Activated naive CD4-positive, alpha-beta T cell treated with anti-CD3 and anti-CD28 coated beads for 36 hours (primary cell): ENCODE results near the gene SERPINF2. TPM values are rescaled to one million over a fixed set of nuclear protein-coding genes. Genes with fewer than 3 reads are reported as not detected.
"Not testable (repeated sequence)": the region's sequence is repeated elsewhere in the genome, so short reads cannot be mapped to it uniquely, and the experiment has no call there.

Experiments used
- CTCF ChIA-PET: fragments of 350-600 bp; sonication (Branson Sonifier 250); formaldehyde crosslinking; loops from one replicate; lab custom pipeline; 2021; ENCODE audit warnings: antibody characterized with exemption; lab: Charles Lee
- DNase-seq: peaks from one replicate; pipeline ENCODE4 v3.0.0-alpha.2; 2020
- H3K27ac Mint-ChIP-seq: one replicate; pipeline ENCODE4 v1.8.0; 2021; ENCODE audit warnings: mild to moderate bottlenecking, mixed read lengths
- H3K27me3 Mint-ChIP-seq: one replicate; pipeline ENCODE4 v1.8.0; 2021; ENCODE audit warnings: low read depth, mixed read lengths
- H3K36me3 Mint-ChIP-seq: one replicate; pipeline ENCODE4 v1.8.0; 2021; ENCODE audit warnings: low read depth, mixed read lengths
- H3K4me1 Mint-ChIP-seq: one replicate; pipeline ENCODE4 v1.8.0; 2021; ENCODE audit warnings: low read depth, mixed read lengths
- H3K4me3 Mint-ChIP-seq: one replicate; pipeline ENCODE4 v1.8.0; 2021; ENCODE audit warnings: mild to moderate bottlenecking, moderate library complexity, mixed read lengths
- H3K9me3 Mint-ChIP-seq: one replicate; pipeline ENCODE4 v1.8.0; 2021; ENCODE audit warnings: mixed read lengths
- intact Hi-C: fragments of 100-400 bp; cut with micrococcal nuclease; formaldehyde crosslinking; loops from one replicate; pipeline ENCODE4 v1.15.1; 2023
- total RNA-seq, 2 experiments: library from RNA; stranded (reverse); gene quantifications; one replicate each; pipeline ENCODE4 v1.2.3, GENCODE V29; 2021

The SERPINF2 gene
- total RNA-seq, 2 experiments from 2014 or later: not detected

DNA sequence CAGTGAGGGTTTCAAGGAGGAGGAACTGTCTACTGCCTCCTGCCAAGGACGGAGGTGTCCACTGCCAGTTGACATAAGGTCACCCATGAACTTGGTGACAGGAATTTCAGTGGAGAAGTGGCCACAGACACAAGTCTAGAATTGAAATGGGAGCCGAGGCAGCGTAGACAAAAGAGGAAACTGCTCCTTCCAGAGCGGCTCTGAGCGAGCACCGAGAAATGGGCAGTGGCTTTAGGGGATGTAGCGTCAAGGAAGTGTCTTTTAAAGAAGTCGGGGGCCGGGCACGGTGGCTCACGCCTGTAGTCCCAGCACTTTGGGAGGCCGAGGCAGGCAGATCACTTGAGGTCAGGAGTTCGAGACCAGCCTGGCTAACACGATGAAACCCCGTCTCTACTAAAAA lies 16.1 kb downstream of the SERPINF2 start:
- H3K27ac Mint-ChIP-seq: no peak overlapping the region
- DNase-seq: no peak
- no peaks in the 10 kb centered on the region for H3K9me3 Mint-ChIP-seq
- H3K27me3 Mint-ChIP-seq: no peaks in the 10 kb centered on the region
- no peak overlapping the region for H3K4me3 Mint-ChIP-seq
- H3K36me3 Mint-ChIP-seq: no peaks in the 10 kb centered on the region
- intact Hi-C loops: no loop called here
- peaks cover 13% of the 10 kb centered on the region for H3K4me1 Mint-ChIP-seq
- CTCF ChIA-PET: interaction anchor here (0.6 kb wide), 1 partner anchor 40 kb away, joined by 3 read pairs; no protein-coding TSS in a partner anchor

DNA sequence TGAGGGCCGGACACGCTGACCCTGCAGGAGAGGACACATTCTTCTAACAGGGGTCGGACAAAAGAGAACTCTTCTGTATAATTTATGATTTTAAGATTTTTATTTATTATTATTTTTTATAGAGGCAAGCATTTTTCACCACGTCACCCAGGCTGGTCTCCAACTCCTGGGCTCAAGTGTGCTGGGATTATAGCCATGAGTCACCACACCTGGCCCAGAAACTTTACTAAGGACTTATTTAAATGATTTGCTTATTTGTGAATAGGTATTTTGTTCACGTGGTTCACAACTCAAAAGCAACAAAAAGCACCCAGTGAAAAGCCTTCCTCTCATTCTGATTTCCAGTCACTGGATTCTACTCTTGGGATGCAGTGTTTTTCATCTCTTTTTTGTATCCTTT lies 16.9 kb downstream of the SERPINF2 start:
- Mint-ChIP-seq H3K4me3 (no peak overlapping the region), H3K27ac (no peak overlapping the region), H3K9me3 (no peaks in the 10 kb centered on the region), H3K4me1 (peaks cover 20% of the 10 kb centered on the region), H3K27me3 (no peaks in the 10 kb centered on the region), H3K36me3 (no peaks in the 10 kb centered on the region)
- intact Hi-C loops: no loop called here
- no peak for DNase-seq
- CTCF ChIA-PET: interaction anchor here (0.6 kb wide), 1 partner anchor 41 kb away, joined by 3 read pairs; no protein-coding TSS in a partner anchor

DNA sequence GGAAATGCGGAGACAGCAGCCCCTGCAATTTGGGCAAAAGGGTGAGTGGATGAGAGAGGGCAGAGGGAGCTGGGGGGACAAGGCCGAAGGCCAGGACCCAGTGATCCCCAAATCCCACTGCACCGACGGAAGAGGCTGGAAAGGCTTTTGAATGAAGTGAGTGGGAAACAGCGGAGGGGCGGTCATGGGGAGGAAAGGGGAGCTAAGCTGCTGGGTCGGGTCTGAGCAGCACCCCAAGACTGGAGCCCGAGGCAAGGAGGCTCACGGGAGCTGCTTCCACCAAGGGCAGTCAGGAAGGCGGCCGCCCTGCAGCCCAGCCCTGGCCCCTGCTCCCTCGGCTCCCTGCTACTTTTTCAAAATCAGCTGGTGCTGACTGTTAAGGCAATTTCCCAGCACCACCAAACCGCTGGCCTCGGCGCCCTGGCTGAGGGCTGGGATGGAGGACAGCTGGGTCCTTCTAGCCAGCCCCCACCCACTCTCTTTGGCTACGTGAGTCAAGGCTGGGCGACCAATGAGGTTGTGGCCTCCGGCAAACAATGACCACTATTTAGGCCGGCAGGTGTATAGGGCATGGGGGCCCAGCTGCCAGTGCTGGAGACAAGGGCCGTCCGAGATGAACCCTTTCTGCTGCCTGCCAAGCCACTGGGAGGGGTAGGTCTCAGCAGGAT lies 19.7 kb downstream of the SERPINF2 start:
- Mint-ChIP-seq H3K4me1 (peaks cover 22% of the 10 kb centered on the region), H3K4me3 (no peak overlapping the region), H3K27ac (no peak overlapping the region), H3K36me3 (no peaks in the 10 kb centered on the region), H3K9me3 (no peaks in the 10 kb centered on the region), H3K27me3 (no peaks in the 10 kb centered on the region)
- CTCF ChIA-PET: interaction anchor here (1.5 kb wide), 1 partner anchor 41 kb away, joined by 4 read pairs; no protein-coding TSS in a partner anchor
- intact Hi-C loops: no loop called here
- DNase-seq: no peak

DNA sequence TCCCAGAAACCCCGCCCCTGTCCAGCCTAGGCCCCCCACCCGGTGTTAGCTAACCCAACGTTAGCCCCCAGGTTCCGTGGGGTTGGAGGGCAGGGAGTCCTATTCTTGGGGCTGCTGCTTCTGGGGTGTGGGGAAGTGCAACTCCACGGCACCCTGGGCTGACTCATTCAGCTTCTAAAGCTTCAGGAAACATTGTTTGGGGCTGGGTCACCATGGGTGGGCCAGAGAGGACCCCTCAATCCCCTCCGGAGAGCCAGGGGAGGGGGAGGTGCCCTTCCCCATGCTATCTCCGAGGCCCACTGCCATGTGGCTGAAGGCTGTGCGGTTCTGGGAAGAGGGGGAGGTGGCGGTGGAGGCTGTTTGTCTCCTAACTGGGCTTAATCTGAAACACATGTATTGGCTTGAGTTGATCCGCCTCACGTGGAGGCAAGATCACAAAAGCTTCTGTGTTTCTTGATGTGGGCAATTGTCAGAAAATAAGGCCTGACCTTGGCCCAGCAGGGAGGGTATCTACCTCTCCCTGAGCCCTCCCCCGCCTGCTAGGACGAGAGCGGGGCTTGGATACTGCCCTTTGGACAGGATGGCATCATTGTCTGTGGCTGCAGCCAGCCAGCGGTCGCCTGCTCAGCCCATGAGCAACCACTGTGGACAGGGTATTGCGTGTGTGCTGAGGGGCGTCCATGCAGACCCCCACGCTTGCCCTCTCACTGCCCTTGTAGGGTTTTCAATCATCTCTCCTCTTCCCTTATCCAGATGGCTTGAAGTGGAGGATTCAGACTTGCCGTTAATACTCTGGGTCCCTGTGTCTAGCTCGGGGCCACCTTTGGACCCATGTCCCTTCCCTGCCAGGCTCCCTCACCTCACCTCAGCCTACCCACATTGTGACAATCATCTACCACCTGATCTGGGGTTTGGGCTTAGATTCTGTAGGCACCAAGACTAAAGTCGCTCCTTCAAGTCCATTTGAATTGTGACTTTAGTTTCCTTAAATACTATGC lies 20.5 kb downstream of the SERPINF2 start:
- H3K27ac Mint-ChIP-seq: no peak overlapping the region
- intact Hi-C loops: no loop called here
- DNase-seq: no peak
- H3K27me3 Mint-ChIP-seq: no peaks in the 10 kb centered on the region
- peaks cover 22% of the 10 kb centered on the region for H3K4me1 Mint-ChIP-seq
- CTCF ChIA-PET: interaction anchor here (1.3 to 1.5 kb wide), 2 partner anchors 42 kb away, joined by 4 to 5 read pairs; no protein-coding TSS in a partner anchor
- no peak overlapping the region for H3K4me3 Mint-ChIP-seq
- no peaks in the 10 kb centered on the region for H3K9me3 Mint-ChIP-seq
- no peaks in the 10 kb centered on the region for H3K36me3 Mint-ChIP-seq

DNA sequence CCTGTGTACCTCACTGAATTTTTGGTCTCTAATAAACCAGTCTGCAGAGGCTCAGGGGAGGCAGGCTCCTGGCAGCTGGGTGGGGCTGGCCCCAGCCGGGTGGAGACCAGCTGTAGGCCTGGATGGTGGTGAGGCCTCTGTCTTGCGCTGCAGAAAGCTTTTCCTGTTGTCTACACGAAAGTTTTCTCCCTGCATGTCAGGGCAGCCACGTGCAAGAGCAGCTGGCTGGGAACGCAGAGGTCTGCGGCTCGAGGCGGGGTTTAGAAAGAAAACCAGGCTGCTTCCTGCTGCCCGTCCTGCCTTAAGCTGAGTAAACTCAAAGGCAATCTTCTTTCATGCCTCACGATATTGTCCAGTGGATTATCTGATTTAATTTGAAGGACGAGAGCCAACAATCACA lies 21.6 kb downstream of the SERPINF2 start:
- peaks cover 23% of the 10 kb centered on the region for H3K4me1 Mint-ChIP-seq
- intact Hi-C loops: no loop called here
- no peaks in the 10 kb centered on the region for H3K9me3 Mint-ChIP-seq
- H3K4me3 Mint-ChIP-seq: no peak overlapping the region
- CTCF ChIA-PET: interaction anchor here (1.3 kb wide), 1 partner anchor 43 kb away, joined by 5 read pairs; no protein-coding TSS in a partner anchor
- DNase-seq: peak; percentile 51
- no peaks in the 10 kb centered on the region for H3K36me3 Mint-ChIP-seq
- H3K27ac Mint-ChIP-seq: no peak overlapping the region
- no peaks in the 10 kb centered on the region for H3K27me3 Mint-ChIP-seq

DNA sequence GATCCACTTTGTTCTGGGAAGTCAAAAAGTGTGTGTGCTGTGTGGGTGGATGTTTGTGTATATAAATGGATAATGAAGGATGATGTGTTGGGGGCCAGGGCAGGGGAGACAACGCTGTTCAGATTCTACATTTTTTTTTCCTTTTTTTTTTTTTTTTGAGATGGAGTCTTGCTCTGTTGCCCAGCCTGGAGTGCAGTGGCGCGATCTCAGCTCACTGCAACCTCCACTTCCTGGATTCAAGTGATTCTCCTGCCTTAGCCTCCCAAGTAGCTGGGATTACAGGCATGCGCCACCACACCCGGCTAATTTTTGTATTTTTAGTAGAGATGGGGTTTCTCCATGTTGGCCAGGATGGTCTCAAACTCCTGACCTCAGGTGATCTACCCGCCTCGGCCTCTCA lies 22.0 kb downstream of the SERPINF2 start:
- intact Hi-C loops, H3K36me3 Mint-ChIP-seq, DNase-seq, H3K27me3 Mint-ChIP-seq, H3K4me3 Mint-ChIP-seq, H3K27ac Mint-ChIP-seq, H3K9me3 Mint-ChIP-seq: not testable (repeated sequence)
- CTCF ChIA-PET: interaction anchor here (1.3 kb wide), 1 partner anchor 43 kb away, joined by 5 read pairs; no protein-coding TSS in a partner anchor
- peaks cover 27% of the 10 kb centered on the region for H3K4me1 Mint-ChIP-seq

DNA sequence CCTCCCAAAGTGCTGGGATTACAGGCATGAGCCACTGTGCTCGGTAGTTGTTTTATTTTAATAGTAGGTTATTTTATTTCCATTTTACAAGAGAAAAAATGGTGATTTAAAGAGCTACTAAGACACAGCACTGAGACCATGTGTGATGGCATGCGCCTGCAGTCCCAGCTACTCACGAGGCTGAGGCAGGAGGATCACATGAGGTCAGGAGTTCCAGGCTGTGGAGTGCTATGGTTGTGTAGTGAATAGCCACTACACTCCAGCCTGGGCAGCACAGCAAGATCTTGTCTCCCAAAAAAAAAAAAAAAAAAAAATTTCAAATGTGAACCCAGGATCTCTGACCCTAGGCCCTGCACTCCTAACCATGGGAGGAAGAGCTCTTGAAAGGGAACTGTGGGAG lies 22.9 kb downstream of the SERPINF2 start:
- CTCF ChIA-PET: interaction anchor here (1.2 kb wide), 1 partner anchor 44 kb away, joined by 4 read pairs; no protein-coding TSS in a partner anchor
- intact Hi-C loops: no loop called here
- Mint-ChIP-seq H3K27ac (no peak overlapping the region), H3K36me3 (no peaks in the 10 kb centered on the region), H3K4me1 (peaks cover 27% of the 10 kb centered on the region), H3K9me3 (no peaks in the 10 kb centered on the region), H3K4me3 (no peak overlapping the region), H3K27me3 (no peaks in the 10 kb centered on the region)
- no peak for DNase-seq

DNA sequence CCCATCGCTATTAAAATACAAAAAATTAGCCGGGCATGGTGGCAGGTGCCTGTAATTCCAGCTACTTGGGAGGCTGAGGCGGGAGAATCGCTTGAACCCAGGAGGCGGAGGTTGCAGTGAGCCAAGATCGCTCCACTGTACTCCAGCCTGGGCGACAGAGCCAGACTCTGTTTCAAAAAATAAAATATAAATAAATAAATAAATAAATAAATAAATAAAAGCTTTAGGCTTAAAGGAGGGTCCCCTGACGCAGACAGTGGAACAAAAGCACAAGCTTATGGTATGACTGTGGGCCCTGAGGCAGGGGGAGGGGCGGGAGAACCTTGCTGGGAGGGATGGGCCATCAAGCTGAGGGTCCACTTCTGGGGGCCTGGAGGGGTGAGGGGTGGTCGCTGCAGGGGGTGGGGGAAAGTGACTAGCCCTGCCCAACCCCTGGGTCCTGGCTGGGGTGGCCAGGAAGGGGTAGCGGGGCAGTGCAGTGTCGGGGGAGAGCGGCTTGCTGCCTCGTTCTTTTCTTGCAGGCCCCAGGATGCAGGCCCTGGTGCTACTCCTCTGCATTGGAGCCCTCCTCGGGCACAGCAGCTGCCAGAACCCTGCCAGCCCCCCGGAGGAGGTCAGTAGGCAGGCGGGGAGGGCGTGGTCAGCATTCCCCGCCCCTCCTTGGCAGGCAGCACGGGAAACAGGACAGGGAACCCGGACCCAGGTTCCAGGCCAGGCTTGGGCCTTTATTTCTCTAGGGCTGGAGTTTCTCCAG lies 23.9 kb downstream of the SERPINF2 start:
- no peak for DNase-seq
- no peaks in the 10 kb centered on the region for H3K36me3 Mint-ChIP-seq
- intact Hi-C loops: no loop called here
- H3K4me3 Mint-ChIP-seq: no peak overlapping the region
- no peaks in the 10 kb centered on the region for H3K9me3 Mint-ChIP-seq
- H3K27me3 Mint-ChIP-seq: no peaks in the 10 kb centered on the region
- H3K27ac Mint-ChIP-seq: no peak overlapping the region
- CTCF ChIA-PET: interaction anchor here (1.2 kb wide), 1 partner anchor 45 kb away, joined by 4 read pairs; no protein-coding TSS in a partner anchor
- peaks cover 27% of the 10 kb centered on the region for H3K4me1 Mint-ChIP-seq

DNA sequence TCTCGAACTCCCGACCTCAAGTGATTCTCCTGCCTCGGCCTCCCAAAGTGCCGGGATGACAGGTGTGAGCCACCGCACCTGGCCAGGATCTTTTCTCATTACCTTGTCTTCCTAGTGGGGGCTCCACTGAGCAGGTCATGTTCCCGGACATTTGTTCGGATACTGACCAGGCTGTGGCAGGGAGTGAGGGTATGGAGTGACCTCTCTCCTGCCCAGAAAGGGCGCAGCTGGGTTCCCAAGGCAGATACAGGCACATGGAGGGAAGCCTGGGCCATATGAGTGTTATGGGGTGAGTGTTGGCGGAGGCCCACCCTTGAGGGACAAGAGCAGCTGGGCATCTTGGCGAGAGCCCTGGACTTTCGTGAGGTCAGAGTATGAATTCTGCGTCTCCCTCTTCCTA lies 24.7 kb downstream of the SERPINF2 start:
- no peaks in the 10 kb centered on the region for H3K27me3 Mint-ChIP-seq
- H3K4me1 Mint-ChIP-seq: peaks cover 24% of the 10 kb centered on the region
- no peak for DNase-seq
- CTCF ChIA-PET: no interaction called here
- H3K9me3 Mint-ChIP-seq: no peaks in the 10 kb centered on the region
- no peak overlapping the region for H3K4me3 Mint-ChIP-seq
- H3K36me3 Mint-ChIP-seq: no peaks in the 10 kb centered on the region
- H3K27ac Mint-ChIP-seq: no peak overlapping the region
- intact Hi-C loops: no loop called here

DNA sequence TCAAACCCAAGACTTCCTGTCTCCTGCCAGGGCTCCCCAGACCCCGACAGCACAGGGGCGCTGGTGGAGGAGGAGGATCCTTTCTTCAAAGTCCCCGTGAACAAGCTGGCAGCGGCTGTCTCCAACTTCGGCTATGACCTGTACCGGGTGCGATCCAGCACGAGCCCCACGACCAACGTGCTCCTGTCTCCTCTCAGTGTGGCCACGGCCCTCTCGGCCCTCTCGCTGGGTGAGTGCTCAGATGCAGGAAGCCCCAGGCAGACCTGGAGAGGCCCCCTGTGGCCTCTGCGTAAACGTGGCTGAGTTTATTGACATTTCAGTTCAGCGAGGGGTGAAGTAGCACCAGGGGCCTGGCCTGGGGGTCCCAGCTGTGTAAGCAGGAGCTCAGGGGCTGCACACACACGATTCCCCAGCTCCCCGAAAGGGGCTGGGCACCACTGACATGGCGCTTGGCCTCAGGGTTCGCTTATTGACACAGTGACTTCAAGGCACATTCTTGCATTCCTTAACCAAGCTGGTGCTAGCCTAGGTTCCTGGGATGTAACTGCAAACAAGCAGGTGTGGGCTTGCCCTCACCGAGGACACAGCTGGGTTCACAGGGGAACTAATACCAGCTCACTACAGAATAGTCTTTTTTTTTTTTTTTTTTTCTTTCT lies 27.3 kb downstream of the SERPINF2 start:
- Mint-ChIP-seq H3K4me1 (peaks cover 7% of the 10 kb centered on the region), H3K27ac (no peak overlapping the region), H3K27me3 (no peaks in the 10 kb centered on the region), H3K36me3 (no peaks in the 10 kb centered on the region), H3K4me3 (no peak overlapping the region), H3K9me3 (no peaks in the 10 kb centered on the region)
- intact Hi-C loops: no loop called here
- DNase-seq: no peak
- CTCF ChIA-PET: no interaction called here

DNA sequence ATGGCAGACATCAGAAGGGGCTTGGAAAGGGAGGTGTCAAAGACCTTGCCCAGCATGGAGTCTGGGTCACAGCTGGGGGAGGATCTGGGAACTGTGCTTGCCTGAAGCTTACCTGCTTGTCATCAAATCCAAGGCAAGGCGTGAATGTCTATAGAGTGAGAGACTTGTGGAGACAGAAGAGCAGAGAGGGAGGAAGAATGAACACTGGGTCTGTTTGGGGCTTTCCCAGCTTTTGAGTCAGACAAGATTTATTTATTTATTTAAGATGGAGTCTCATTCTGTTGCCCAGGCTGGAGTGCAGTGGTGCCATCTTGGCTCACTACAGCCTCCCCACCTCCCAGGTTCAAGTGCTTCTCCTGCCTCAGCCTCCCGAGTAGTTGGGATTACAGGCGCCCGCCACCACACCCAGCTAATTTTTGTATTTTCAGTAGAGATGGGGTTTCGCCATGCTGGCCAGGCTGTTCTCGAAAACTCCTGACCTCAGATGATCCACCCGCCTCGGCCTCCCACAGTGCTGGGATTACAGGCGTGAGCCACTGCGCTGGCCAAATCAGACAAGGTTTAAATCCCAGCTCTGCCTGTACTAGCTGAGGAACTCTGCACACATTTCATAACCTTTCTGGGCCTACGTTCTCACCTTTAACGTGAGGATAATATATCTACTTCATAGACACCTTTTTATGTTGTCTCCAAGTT lies 30.5 kb downstream of the SERPINF2 start:
- H3K36me3 Mint-ChIP-seq, H3K4me3 Mint-ChIP-seq, H3K27ac Mint-ChIP-seq, H3K4me1 Mint-ChIP-seq, H3K9me3 Mint-ChIP-seq, intact Hi-C loops, H3K27me3 Mint-ChIP-seq, DNase-seq: not testable (repeated sequence)
- CTCF ChIA-PET: interaction anchor here (0.8 to 1.0 kb wide), 2 partner anchors 52 to 581 kb away, joined by 4 read pairs; no protein-coding TSS in a partner anchor
